GM18873 (cell line): ENCODE data around the gene RIT2.

ENCODE experiments used
- ATAC-seq: cut with Tn5 transposase; IDR thresholded peaks from one replicate; pipeline ENCODE4 v1.9.1; 2021; ENCODE audit warnings: mild to moderate bottlenecking, moderate library complexity, moderate number of reproducible peaks; ENCODE audit not compliant: unreplicated experiment, low FRiP score

The RIT2 gene

GRCh38 chr18:43092539-43092938 is 22.9 kb downstream of the RIT2 start:
- no peak for ATAC-seq

GRCh38 chr18:43081396-43081795 is 34.1 kb downstream of the RIT2 start:
- no peak for ATAC-seq

- ATAC-seq = no peak
These were observed 34.8 kb downstream of the RIT2 start for GRCh38 chr18:43080671-43081070.

GRCh38 chr18:43079422-43079821 is 36.1 kb downstream of the RIT2 start:
- no peak for ATAC-seq

- no peak for ATAC-seq
These were observed 36.9 kb downstream of the RIT2 start for GRCh38 chr18:43078478-43079092.

GRCh38 chr18:43077510-43078308 is 37.8 kb downstream of the RIT2 start:
- ATAC-seq = no peak

- ATAC-seq = no peak
These were observed 41.7 kb downstream of the RIT2 start for GRCh38 chr18:43073771-43074170.

GRCh38 chr18:43068781-43069180 is 46.7 kb downstream of the RIT2 start:
- ATAC-seq = no peak

- no peak for ATAC-seq
These were observed 47.9 kb downstream of the RIT2 start for GRCh38 chr18:43067570-43067969.

GRCh38 chr18:43061816-43062215 is 53.7 kb downstream of the RIT2 start:
- ATAC-seq = no peak

GRCh38 chr18:43061318-43061717 is 54.2 kb downstream of the RIT2 start:
- ATAC-seq = no peak

GRCh38 chr18:43060020-43060419 is 55.5 kb downstream of the RIT2 start:
- ATAC-seq = no peak

- ATAC-seq = no peak
These were observed 60.5 kb downstream of the RIT2 start for GRCh38 chr18:43054815-43055519.

- no peak for ATAC-seq
These were observed 66.5 kb downstream of the RIT2 start for GRCh38 chr18:43049021-43049420.

- no peak for ATAC-seq
These were observed 69.2 kb downstream of the RIT2 start for GRCh38 chr18:43046322-43046721.

- no peak for ATAC-seq
These were observed 71.9 kb downstream of the RIT2 start for GRCh38 chr18:43043626-43044025.

- no peak for ATAC-seq
These were observed 75.2 kb downstream of the RIT2 start for GRCh38 chr18:43040281-43040680.

- no peak for ATAC-seq
These were observed 80.6 kb downstream of the RIT2 start for GRCh38 chr18:43034683-43035500.

GRCh38 chr18:43031169-43031568 is 84.3 kb downstream of the RIT2 start:
- no peak for ATAC-seq

GRCh38 chr18:43029414-43029813 is 86.1 kb downstream of the RIT2 start:
- no peak for ATAC-seq

- ATAC-seq = no peak
These were observed 92.6 kb downstream of the RIT2 start for GRCh38 chr18:43022874-43023273.
